ENCODE measurements around the gene ATP6V1G1.

GRCh38 chr9:114629563-114630090 is 42.1 kb downstream of the ATP6V1G1 start:
- no peak for TF ChIP-seq CTCF (IDR thresholded peaks at IDR 0.05; ENCODE audit: low read length)
- TF ChIP-seq EZH2phosphoT487 (IDR thresholded peaks at IDR 0.05; ENCODE audit: low read length) = no peak

All from MM.1S (cell line).